HG03558 (cell line): ENCODE results near the gene PRKCB.
A peak's percentile ranks its signal among the peaks of the same experiment; 100 is the strongest.

Experiments
- ATAC-seq: cut with Tn5 transposase; IDR thresholded peaks from one replicate; pipeline ENCODE4 v1.9.1; 2021; ENCODE audit warnings: moderate number of reproducible peaks; ENCODE audit not compliant: unreplicated experiment; ENCODE audit errors: extremely low read depth

PRKCB gene

DNA sequence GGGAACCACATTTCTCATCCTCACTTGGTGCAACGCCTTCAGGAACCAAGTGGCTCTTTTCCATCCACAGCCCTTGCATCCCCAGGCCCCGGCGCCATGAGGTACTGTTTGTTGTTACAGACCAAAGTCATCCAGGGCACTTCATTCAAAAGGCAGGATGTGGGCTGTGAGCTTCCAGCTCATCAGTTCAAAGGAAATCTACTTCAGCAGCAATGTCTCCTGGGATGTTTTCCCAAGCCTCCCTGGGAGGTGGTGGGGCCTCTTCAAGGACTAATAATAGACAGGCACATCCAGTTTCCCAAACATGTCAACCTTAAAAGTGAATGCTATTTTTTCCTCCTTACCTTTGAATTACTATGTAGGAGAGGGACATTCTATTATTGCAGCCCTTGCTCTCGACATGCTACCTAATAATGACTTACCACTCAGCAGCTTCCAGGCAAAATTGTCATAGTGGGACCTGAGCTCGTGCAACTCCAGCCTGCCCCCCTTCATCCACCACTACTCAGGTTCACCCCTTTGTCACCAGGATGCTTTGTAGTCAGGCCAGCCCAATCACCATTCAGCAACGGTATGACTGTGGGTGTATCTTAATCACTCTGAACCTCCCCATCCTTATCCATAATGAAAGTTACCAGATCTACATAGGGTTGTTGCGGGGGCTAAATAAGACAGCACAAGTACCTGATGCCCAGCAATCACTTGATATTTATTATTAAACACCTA is 1.7 kb upstream of the PRKCB start:
- no peak for ATAC-seq

DNA sequence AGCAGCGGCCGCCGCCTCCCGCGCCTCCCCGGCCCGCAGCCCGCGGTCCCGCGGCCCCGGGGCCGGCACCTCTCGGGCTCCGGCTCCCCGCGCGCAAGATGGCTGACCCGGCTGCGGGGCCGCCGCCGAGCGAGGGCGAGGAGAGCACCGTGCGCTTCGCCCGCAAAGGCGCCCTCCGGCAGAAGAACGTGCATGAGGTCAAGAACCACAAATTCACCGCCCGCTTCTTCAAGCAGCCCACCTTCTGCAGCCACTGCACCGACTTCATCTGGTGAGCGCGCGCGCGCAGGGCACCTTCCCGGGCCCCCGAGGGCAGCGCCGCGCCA is 258 bp downstream of the PRKCB start:
- ATAC-seq = no peak

DNA sequence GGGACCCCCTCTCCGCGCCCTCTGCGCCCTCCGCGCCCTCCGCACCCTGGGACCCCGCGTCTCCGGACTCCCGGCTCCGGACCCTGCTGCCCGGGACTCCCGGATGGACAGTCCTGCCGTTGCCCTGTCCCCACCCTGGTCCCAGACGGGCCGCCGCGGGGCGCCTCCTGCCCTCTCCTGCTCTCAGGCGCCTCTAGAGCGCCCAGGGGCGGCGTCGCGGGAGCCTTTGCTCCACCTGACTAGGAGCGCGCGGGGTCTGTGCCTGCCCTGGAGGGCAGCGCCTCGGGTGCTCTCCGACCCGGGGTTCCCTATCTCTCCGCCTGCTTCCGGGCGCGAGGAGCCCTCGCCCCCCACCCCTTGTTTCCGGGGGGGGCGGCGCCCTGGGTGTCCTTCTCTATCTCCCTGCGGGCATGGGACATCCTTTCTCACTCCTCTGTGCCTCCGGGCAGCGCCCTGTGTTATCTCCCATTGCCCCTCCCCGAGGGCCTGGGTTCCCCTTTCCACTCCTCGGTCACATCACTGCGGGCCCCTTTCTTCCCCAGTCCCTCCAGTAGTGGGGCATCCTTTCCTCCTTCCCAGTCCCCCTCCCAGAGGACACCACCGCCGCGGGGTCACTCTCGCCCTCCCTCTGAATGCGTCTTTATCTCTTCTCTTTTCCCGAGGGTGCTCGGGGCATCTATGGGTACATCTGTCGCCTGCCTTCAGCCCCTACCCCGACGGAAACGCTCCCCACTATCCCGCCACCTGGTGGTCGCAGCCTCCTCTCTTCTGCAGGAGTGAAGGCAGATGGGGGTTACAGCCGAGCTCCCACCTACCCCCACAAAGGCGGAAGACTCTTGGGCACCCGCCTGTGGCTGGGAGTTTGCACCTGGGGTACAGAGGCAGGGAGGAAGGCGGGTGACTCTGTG is 875 bp downstream of the PRKCB start:
- ATAC-seq = no peak

DNA sequence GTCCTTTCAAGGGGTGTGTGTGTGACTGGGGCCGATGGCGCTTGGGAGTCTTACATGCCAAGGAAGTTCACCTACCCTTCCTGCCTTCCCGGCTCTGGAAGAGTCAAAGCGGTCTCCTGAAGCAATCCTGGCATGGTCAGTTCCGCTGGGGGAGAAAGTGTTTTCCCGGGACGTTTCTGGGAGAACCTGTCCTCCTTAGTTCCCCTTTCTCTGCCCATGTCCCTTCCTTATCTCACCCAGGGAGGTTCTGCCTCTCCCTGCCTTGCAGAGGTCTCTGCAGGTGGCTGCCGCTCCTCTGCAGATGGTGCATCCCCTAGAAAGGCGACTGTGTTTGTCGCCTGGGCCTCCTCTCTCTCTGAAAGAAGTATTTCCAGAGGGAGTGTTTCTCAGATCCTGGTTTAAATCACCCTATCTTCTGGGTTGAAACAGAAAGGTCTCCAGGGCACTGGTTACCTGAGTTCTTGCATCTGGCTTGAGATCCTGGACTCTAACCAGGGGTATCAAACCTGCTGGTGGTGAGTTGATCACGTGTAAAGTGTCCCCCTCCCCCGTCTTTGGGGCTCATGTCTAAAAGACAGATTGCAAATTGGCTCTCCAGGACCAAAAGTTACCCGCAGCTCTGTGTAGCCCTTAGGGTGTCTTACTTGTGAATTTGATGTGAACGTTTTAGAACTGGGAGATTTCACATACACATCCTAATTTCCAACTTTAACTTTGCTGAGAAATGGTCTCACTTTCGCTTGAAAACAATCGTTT is 1.9 kb downstream of the PRKCB start:
- ATAC-seq = no peak

DNA sequence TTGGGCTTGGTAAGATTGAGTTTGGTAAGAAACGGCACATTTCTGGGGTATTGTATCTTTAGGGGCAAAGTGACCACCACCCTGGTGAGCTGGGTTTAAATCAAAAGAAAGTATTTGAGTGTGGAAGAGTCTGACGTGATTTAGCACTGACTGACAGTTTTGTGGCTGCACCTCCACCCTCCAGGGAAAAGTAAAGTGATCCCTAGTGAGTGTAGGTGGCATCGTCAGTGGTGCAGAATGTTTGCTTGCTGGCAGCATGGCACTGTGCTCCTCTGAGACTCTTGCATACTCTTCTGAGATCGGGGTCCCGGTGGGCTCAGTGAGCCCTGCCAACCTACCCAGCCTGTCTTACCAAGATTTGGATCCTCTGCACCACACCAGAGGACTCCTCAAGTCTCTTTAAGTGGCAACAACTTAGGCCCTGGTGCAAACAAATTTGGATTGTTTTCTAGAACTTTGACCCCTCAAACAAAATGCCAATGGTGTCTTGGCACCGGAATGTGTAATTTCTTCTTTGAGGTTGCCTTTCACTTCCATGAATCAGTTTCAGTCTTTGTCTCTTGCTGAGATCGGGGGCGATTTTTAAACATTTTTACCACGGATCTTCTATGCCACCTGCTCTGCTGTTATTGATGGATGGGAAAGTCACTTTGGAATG is 2.8 kb downstream of the PRKCB start:
- ATAC-seq = no peak

DNA sequence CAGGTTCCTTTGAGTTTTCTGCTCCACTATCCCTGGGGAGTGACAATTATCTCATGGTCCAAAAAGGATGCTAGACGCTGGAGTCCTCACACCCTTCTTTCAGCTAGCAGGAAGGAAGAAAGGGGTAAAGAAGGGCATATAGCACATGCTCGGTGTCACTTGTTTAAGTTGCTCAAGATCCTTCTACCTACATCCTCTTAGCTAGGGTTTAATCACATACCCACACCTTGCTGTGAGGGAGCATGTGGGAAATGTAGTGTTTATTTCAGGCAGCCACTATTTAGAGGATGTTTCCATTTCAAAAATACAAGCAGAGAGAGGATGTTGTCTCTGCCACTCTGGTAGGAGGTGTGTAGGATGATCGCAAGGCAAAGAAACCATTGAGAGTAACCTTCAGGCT is 4.5 kb downstream of the PRKCB start:
- no peak for ATAC-seq

DNA sequence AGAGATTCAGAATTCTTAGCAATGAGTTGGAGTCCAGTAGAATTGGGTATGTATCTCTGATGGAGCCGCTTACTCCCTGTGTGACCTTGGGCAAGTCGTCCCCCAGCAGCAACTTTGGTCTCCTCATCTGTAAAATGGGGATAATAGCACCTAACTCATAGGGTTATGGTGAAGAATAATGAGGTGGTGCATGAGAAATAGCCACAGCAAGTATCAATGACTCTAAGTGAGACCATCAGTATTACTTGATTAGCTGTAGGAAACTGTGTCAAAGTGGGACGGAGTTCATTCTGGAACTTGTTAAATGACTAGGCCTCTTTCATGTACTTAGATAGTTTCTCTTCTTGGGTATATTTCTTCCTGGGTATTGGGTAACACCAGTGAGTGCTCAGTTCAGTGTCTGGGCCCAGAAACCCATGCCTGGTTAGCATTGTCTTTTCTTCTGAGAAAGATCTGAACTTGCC is 6.4 kb downstream of the PRKCB start:
- peak; percentile 60 for ATAC-seq

DNA sequence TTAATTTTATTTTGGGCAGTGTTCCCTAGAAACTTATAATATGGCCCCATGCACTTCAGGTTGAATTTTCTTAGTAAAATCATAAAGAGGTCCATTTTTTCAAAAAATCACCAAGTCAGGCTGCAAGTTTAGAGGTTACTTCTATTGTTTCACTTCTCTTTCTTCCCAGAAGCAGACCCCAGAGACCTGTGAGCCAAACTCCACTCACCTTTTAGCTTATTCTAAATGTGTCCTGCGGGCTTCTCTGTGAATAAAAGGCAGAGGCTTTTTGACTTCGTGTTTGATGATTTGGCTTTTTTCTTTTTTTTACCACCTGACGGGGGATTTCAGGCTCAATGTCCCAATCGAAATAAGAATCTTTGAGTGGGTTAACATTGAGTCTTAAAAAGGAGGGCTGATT is 7.4 kb downstream of the PRKCB start:
- no peak for ATAC-seq

DNA sequence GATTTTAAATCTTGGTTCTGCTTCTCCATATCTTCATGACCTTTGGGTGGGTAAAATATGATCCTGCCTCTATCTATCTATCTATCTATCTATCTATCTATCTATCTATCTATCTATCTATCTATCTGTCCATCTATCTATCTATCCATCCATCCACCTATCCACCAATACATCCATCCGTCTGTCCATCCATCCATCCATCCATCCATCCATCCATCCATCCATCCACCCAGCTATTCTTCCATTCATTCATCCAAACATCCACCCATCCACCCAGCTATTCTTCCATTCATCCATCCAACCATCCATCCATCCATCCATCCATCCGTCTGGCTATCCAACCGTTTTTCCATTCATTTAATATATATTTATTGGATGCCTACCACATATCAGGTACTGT is 11.5 kb downstream of the PRKCB start:
- no peak for ATAC-seq

DNA sequence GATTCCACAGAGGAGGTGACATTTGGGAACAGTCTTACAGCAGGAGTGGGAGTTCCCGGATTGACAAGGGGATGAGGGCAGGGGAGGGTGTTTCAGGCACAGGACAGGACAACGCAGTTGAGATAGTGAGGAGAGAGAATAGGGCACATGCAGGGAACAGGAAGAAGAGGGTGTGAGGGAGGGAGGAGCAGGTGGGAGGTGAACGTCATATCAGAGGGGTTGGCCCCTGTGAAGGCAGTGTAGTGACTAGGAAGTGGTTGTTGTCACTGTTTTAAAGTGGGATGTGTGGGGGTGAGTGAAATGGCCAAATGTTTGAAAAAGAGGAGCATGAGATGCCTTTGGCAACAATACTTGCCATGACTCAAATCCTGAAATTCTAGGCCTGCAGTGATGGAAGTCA is 12.2 kb downstream of the PRKCB start:
- no peak for ATAC-seq

DNA sequence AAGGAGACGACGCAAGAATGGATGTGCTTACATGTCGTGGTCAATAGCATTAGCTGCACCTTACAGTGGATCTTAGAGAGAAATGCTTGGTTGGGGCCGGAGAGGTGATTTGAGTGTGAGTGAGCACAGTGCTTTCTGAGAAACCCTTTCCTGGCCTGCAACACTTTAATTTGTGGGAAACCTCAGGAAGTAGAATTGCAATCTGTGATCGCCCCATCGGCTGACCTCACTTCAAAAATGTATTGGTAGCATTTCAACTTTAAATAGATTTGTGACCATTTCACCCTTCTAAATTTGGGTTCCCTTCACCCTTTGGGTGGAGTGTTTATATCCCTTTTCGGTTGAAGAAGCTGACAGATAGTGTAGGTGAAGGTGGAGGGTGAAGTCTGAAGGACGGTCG is 13.2 kb downstream of the PRKCB start:
- ATAC-seq = no peak

DNA sequence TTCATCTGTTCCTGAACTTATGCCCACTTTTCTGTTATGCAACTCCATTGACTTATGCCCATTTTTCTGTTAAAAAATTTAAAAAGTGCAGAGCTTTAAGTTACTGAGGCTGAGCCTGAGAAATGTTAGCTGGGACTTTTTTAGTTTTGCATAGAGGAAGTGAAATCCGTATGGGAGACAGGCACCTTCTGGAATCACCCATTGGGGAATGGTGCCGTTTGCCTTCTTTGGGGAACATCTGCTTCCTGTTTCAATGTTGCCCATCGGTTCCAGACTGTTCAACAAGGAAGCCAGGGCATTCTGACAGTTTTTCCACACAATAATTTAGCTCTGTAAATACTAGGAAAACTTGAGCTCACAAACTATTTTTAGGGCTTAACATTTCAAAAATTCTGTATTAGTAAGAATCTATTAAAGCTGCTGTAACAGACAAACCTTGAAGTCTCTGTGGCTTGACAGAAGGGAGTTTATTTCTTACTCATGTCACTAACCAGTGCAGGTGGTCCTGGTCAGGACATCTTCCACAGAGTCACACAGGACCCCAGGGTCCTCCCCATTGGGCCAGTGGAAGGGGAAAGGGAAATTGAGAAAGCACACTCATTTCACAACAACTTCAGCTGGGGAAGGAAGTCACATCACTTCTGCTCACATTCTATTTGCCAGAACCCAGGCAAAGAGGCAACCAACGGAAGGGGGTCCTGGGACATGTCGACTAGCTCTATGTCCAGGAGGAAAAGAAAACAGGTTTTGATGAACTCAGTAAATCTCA is 17.2 kb downstream of the PRKCB start:
- ATAC-seq = no peak

DNA sequence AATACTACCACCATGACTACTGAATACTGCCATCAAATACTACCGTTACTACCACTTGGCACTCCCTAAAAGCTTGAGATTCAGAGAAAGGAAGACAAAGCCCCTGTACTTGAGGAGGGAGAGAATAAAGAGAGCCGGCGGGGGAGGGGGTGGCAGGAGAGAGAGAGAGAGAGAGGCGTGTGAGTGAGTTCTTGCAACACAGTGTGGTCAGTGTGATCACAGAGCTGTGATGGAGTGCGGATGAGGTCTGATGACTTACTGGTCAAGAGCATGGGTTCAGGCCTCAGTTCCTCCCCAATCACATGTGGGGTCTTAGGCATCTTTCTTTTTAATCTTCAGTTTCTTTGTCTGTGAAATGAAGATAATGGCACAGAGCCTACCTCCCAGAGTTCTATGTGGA is 19.2 kb downstream of the PRKCB start:
- ATAC-seq = no peak

DNA sequence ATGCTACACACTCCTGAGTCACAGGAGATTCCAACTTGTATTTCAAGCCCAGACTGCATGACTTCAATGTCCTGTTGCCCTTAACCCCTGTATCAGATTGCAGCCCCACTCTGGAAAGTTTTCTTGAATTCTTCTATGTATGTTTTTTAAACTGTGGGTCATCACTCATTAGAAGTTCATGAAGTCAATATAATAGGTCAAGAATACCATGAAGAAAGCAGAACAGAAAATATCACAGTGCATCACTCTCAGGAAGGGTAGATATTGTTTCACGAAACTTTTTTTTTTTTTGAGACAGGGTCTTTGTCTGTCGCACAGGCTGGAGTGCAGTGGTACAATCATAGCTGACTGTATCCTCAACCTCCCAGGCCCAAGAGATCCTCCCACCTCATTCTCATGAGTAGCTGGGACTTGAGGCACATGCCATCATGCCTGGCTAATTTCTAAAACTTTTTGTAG is 20.5 kb downstream of the PRKCB start:
- ATAC-seq = no peak

DNA sequence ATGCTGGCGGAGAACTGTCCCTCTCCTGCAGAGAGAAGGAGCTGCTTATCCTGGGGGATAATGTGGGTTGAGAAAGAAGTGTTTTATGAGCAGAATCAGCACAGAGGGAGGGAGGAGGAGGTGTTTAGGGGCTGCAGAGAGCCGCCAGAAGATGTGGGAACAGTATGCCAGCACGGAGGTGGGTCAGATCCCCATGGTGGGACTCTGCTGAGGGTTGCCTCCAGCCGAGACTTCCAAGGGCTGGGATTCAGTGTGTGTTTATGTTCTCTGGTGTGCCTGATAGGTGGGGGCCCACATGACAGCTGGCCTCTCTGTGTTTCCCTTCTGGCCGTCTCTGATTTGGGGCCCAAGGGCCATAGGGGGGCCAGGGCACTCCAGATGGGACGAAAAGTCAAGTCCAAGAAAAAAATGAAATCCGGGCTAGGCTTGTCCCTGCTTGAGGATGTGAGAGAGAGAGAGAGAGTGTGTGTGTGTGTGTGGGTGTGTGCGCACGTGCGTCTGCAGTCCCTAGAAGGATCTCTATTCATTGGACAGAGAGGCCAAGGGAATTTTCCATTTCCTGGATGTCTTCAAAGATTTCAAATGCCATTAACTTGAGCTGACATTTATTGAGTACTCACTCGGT is 21.6 kb downstream of the PRKCB start:
- no peak for ATAC-seq

DNA sequence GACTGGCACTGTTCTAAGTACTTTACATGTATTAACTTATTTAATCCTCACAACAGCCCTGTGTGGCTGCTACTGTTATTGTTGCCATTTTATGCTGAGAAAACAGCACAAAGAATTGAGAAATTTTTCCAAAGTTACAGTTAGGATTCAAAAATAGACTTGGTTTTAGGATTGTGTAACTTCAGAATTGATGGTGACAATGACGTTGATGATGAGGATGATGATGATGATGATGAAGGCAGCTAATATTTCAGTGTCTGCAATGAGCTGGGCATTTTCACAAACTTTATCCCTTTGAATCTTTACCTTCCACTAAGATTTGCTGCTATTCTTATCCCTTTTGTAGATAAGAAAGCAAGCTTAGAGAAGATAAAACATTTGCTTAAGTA is 22.1 kb downstream of the PRKCB start:
- no peak for ATAC-seq

DNA sequence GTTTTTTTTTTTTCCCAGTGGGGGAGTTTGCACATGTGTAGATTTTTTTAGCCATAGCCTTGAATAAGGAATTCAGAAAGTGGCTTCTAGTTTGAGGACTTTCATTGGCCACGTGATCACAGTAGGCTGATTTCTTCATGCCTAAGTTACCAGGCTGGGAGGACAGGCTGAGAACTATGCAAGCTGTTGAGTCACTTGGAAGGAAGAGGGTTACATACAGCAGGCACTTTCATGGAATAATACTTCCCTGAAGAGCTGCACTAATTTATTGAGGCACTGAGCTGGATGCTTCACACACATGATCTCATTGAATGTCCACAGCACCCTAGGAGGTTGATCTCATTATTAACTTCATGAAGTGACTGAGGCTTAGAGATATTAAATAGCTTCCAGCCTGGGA is 22.8 kb downstream of the PRKCB start:
- no peak for ATAC-seq

DNA sequence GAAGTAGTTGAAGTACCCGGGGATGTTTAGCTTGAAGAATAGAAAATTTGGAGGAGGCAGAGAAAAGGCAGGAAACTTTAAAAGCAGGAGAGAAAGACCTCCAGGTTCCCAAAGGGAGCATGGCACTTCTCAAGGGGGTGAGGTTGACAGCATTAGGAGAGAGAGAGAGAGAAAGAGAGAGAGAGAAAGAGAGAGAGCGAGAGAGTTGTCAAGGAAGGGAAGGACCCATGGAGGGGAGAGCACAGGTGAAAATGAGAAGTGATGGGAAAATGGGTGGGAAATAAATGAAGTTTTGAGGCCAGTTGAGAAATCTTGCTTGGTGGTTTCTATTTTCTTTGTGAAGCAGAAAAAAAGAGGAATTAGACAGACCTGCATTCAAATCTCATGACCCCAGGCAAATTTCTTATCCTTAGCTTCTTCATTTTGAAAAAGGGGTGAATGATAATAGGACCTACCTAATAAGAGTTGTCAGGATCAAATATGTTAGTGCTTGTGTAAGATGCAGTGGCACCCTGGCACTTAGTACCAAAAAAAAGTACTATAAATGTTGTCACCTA is 24.0 kb downstream of the PRKCB start:
- no peak for ATAC-seq

DNA sequence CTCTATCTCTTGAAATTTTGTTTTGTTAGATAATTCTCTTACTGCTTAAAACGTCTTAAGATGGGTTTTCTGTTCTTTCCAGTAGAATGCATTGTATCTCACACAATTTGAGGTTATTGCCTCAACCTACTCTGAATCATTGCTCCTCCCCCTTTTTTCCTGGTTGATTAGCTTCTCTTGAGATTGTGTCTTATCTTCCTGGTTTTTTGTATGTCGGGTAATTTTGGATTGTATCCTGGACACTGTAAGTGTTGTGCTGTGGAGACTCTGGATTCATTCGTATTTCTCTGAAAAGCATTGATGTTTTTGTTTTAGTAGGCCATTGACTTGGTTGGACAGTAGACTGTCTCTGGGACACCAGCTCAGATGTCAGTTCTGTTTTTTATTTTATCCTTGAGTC is 26.1 kb downstream of the PRKCB start:
- no peak for ATAC-seq
